OCI-M2 (cell line): ENCODE data around the gene NOTCH4.

Experiments used
- DNase-seq: peaks from one replicate; lab custom pipeline; 2025; ENCODE audit not compliant: unreplicated experiment; lab: John Stamatoyannopoulos, UW

Gene NOTCH4

DNA sequence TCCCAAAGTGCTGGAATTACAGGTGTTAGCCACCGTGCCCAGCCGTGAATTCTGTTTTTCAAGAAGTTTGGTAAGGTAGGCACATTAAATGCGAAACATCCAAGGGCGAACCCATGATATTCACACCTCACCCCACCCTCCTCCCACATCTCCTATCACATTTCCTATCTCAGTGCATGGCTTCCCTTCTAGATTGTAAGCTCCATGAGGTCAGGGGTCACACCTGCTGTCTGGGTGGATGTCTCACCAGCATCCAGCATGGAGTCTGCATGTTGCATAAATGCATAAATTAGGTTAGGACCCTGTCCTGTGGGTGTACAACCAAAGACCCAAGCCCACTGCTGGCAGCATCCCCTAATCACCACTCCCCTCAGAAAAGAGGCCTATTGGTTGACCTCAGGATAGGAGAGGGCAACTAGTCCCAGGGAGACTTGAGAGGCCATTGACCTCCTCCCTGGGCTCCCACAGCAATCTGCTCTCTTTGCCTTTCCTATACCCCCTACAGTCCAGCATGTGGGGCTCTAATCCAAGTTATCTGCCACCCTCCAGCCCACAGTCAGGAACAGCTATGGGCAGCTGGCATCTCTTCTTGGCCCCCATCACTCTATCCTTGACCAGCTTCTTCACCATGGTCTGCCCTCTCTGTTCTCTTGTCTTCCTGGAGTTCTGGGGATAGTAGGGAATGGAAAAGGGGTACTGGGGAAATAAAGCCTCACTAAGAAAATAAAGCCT, 76.3 kb downstream of the NOTCH4 start:
- no peak for DNase-seq

DNA sequence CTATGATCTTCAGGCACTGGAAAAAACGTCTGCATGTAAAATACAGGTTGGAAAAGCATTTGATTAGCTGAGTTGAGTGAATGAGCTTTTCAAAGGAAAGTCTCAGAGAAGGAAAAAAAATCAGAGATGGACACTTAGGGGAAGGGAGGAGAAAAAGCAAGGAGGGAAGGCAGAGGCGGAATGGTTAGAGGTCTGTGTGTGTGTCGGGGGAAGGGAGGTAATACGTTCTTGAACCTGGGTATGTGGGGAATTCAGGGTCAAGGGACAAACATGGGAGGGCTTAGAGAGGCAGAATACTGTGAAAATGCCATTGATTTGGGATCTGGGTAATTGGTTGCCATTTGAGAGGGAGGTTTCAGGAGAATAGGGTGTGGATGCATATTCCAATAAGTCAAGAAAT, 77.2 kb downstream of the NOTCH4 start:
- DNase-seq: no peak

GRCh38 chr6:32146287-32146686, 77.6 kb downstream of the NOTCH4 start:
- no peak for DNase-seq
